Fibroblast of the aortic adventitia (primary cell): ENCODE results near the gene ABCA8. TPM values are rescaled to one million over a fixed set of nuclear protein-coding genes. Genes with fewer than 3 reads are reported as not detected.

Experiments used
- DNase-seq: peaks from one replicate; pipeline ENCODE4 v3.0.0-alpha.2; 2010; ENCODE audit warnings: low read depth
- H3K4me3 ChIP-seq: 2 replicates; pipeline ENCODE4 v1.5.1; 2011; ENCODE audit warnings: low read depth, mild to moderate bottlenecking, control low read depth, low read length, moderate library complexity
- total RNA-seq: library from RNA; depleted of rRNA; stranded (reverse); fragments of >200 nt; gene quantifications from 2 replicates; pipeline ENCODE4 v1.2.3, GENCODE V29; 2012; ENCODE audit warnings: low replicate concordance
- TF ChIP-seq, protein P1 (sequence below): IDR thresholded peaks from 2 replicates; pipeline ENCODE4 v1.5.1; 2011; ENCODE audit warnings: mild to moderate bottlenecking, low read length, control low read depth, inconsistent platforms; ENCODE audit not compliant: insufficient read depth

Gene ABCA8
- total RNA-seq, 1 donor = 93.5 TPM

DNA sequence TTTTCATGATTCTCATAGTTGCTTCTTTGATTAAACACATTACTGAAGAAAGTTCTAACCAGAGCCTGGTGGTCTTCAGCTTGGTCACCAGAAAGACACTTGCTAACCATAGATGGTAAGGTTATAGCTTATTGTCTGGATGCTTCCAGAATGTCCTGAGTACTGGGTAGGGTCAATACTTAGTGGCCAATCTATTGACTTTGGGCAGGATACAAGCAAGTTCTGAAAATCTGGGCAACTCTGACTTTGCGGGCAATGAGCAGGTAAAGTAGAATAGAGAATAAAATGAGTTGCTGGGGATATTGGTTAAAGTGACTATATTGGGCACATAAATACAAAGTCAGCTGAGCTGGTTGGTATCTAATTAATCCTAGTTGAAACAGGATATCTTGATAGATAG lies 63.0 kb downstream of the ABCA8 start:
- no peak for DNase-seq
- TF ChIP-seq, protein P1, sequence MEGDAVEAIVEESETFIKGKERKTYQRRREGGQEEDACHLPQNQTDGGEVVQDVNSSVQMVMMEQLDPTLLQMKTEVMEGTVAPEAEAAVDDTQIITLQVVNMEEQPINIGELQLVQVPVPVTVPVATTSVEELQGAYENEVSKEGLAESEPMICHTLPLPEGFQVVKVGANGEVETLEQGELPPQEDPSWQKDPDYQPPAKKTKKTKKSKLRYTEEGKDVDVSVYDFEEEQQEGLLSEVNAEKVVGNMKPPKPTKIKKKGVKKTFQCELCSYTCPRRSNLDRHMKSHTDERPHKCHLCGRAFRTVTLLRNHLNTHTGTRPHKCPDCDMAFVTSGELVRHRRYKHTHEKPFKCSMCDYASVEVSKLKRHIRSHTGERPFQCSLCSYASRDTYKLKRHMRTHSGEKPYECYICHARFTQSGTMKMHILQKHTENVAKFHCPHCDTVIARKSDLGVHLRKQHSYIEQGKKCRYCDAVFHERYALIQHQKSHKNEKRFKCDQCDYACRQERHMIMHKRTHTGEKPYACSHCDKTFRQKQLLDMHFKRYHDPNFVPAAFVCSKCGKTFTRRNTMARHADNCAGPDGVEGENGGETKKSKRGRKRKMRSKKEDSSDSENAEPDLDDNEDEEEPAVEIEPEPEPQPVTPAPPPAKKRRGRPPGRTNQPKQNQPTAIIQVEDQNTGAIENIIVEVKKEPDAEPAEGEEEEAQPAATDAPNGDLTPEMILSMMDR = no peak
- no peak overlapping the region for H3K4me3 ChIP-seq

- H3K4me3 ChIP-seq = no peak overlapping the region
- TF ChIP-seq, protein P1 = no peak
- no peak for DNase-seq
Measured at GRCh38 chr17:68886401-68886800, 68.8 kb downstream of the ABCA8 start.

- no peak for DNase-seq
- TF ChIP-seq, protein P1 = no peak
- no peak overlapping the region for H3K4me3 ChIP-seq
Measured at GRCh38 chr17:68884888-68885287, 70.3 kb downstream of the ABCA8 start.

DNA sequence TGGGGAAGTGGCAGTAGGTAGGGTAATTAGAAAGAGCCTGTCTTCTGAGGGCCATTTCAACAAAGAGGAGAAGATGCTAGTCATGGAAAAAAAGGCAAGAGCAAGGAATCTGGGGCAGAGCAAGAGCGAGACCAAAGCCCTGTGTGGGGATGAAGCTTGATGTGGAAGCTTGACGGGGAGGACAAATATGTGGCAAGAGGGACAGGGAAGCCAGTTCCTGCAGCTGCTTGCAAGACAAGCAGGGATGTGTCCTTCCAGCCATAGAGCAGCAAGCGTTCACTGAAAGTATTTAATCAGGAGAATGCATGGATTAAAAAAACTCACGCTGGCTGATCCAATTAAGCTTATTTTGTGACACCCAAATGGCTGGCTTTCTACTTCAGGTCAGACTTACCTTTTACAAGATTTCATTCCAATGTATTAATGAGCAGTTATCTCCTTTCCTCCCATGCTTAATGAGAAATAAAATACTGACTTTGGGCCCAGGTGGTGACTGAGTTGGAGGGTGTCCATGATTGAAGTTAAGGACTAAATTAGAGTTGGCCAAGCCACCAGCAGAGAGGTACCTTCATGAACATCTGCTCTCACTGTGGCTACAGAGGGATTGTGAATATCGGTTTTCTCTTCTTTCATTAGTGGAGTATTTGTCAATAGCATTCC lies 76.8 kb downstream of the ABCA8 start:
- H3K4me3 ChIP-seq = no peak overlapping the region
- TF ChIP-seq, protein P1 = no peak
- no peak for DNase-seq

- H3K4me3 ChIP-seq = no peak overlapping the region
- TF ChIP-seq, protein P1 = no peak
- DNase-seq = no peak
Measured at GRCh38 chr17:68871447-68871846, 83.7 kb downstream of the ABCA8 start.

DNA sequence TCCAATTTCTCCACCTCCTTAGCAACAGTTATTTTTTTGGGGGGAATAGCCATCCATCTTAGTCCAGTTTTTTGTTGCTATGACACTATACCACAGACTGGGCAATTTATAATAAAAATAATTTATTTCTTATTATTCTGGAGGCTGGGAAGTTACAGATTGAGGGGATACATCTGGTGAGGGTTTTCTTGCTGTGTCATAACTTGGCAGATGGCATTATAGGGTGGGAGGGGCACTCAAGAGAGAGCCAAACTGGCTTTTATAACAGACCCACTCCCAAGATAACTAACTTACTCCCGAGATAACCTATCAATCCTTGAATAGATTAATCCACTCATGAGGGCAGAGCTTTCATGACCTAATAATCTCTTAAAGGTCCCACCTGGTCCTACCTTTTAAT lies 84.2 kb downstream of the ABCA8 start:
- peak; percentile 37 for DNase-seq
- TF ChIP-seq, protein P1 = no peak
- no peak overlapping the region for H3K4me3 ChIP-seq

DNA sequence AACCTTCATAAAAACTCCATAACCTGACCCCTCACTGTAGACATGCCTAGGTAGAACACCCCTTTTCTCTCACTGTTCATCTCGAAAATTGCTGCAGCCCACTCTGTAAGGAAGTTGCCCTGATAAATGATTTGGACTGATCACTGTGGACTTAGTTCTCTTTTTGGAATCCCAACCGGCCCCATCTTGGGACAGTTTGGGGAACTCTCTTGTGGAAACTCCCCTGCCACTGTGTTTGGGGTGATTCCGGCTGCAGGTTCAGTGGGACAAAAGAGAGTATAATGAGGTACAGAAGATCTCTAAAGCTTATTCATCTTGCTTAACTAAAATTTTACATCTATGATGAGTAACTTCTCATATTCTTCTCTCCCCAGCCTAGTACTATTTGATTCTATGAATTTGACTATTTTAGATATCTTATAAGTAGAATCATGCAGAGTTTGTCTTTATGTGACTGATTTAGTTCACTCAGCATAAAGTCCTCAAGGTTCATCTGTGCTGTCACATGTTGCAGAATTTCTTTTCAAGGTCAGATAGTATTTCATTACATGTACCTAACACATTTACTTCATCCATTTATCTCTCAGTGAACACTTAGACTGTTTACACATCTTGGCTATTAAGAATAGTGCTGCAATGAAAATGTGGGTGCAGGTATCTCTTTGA lies 84.9 kb downstream of the ABCA8 start:
- no peak overlapping the region for H3K4me3 ChIP-seq
- TF ChIP-seq, protein P1 = no peak
- DNase-seq = no peak
